SU-DHL-6 (cell line): ENCODE measurements around the gene ACLY.

Experiments used
- CTCF ChIP-seq: fragments of 200-600 bp; sonication (generic); IDR thresholded peaks from one replicate; pipeline ENCODE4 v1.5.1; 2017; ENCODE audit warnings: antibody characterized with exemption, mild to moderate bottlenecking, low read length, moderate library complexity; ENCODE audit not compliant: insufficient read depth, poor library complexity, severe bottlenecking
- EZH2phosphoT487 ChIP-seq: fragments of 200-600 bp; sonication (generic), shearing (Covaris generic); conservative IDR thresholded peaks from 2 replicates; pipeline ENCODE4 v1.6.1; 2018; ENCODE audit warnings: mild to moderate bottlenecking, antibody characterized with exemption, low read length, moderate library complexity, mixed read lengths

GRCh38 chr17:41956522-41956921 lies 37.8 kb upstream of the ACLY start:
- TF ChIP-seq CTCF (no peak), EZH2phosphoT487 (no peak)
